RPMI7951 (cell line): ENCODE results near the gene CD300H. TPM values are rescaled to one million over a fixed set of nuclear protein-coding genes. Genes with fewer than 3 reads are reported as not detected.

Experiments used
- total RNA-seq: library from RNA; depleted of rRNA; stranded (reverse); fragments of >200 nt; shearing (Covaris generic); gene quantifications from 2 replicates; pipeline ENCODE4 v1.2.3, GENCODE V29; 2014; rRNA removed

The CD300H gene
- total RNA-seq, 1 experiment from 2014 or later, result not detected

Other genes with a start within 250 kb of the CD300H start
- not detected in 2 replicates for gene KIF19, start 241.3 kb downstream of the CD300H start, total RNA-seq
- not detected in 2 replicates for gene BTBD17, start 205.6 kb downstream of the CD300H start, total RNA-seq
- gene GPR142, start 200.0 kb downstream of the CD300H start, total RNA-seq, result not detected in 2 replicates
- gene GPRC5C, start 135.4 kb downstream of the CD300H start, total RNA-seq, result 133 and 154 TPM in 2 replicates
- not detected in 2 replicates for gene CD300A, start 100.9 kb downstream of the CD300H start, total RNA-seq
- gene CD300LB, start 36.0 kb downstream of the CD300H start, total RNA-seq, result not detected in 2 replicates
- not detected in 2 replicates for gene CD300C, start 21.4 kb downstream of the CD300H start, total RNA-seq
- not detected in 2 replicates for gene CD300LD, start 24.8 kb upstream of the CD300H start, total RNA-seq
- not detected in 2 replicates for gene CD300E, start 56.2 kb upstream of the CD300H start, total RNA-seq
- gene CD300LF, start 145.4 kb upstream of the CD300H start, total RNA-seq, result not detected in 2 replicates
- not detected in 2 replicates for gene RAB37, start 169.7 kb upstream of the CD300H start, total RNA-seq
- 15.0 TPM in 2 replicates for gene NHERF1, start 181.1 kb upstream of the CD300H start, total RNA-seq
- gene NAT9, start 208.8 kb upstream of the CD300H start, total RNA-seq, result 11.4 and 12.1 TPM in 2 replicates